Measurements from ENCODE around the gene PTPMT1. TPM values are rescaled to one million over a fixed set of nuclear protein-coding genes. Genes with fewer than 3 reads are reported as not detected.
A peak's percentile ranks its signal among the peaks of the same experiment; 100 is the strongest.

PTPMT1 gene
- total and polyA plus RNA-seq, 10 donors, result 26.1 to 101 (median 44.2) TPM

GRCh38 chr11:47578524-47579494, 13.4 kb downstream of the PTPMT1 start, which contains the start of the genes KBTBD4 and NDUFS3:
Gene KBTBD4, minus strand, starts transcription at chr11:47578970. Its CDS starts 19 bp downstream, at chr11:47578951.
Gene NDUFS3, plus strand, starts transcription at chr11:47579074. Its CDS starts 18 bp downstream, at chr11:47579092.
- H3K4me1 ChIP-seq, result peaks cover 19 to 63% (median 41%) of the 10 kb centered on the region in 6 donors
- H3K36me3 ChIP-seq, result peaks cover 7 to 77% (median 61%) of the 10 kb centered on the region in 6 donors
- H3K9me3 ChIP-seq, result no peaks in the 10 kb centered on the region
- peak; percentile 95 for DNase-seq
- H3K27ac ChIP-seq, result peak within 1 kb of the TSS; percentile 79 to 94 (median 90)
- WGBS, 5 donors, result 0 to 1% (median 1%) methylated on average over 48 to 72 of the region's 72 CpGs
- intact Hi-C loops (cut with DNase I; ENCODE audit: low total_unique reads), result no loop called here
- TF ChIP-seq POLR2A (IDR thresholded peaks at IDR 0.05) (peak in 1 of 3 donors; percentile 74), POLR2AphosphoS5 (IDR thresholded peaks at IDR 0.05) (peak; percentile 95 to 97 (median 96))
- TF ChIP-seq, protein P1, sequence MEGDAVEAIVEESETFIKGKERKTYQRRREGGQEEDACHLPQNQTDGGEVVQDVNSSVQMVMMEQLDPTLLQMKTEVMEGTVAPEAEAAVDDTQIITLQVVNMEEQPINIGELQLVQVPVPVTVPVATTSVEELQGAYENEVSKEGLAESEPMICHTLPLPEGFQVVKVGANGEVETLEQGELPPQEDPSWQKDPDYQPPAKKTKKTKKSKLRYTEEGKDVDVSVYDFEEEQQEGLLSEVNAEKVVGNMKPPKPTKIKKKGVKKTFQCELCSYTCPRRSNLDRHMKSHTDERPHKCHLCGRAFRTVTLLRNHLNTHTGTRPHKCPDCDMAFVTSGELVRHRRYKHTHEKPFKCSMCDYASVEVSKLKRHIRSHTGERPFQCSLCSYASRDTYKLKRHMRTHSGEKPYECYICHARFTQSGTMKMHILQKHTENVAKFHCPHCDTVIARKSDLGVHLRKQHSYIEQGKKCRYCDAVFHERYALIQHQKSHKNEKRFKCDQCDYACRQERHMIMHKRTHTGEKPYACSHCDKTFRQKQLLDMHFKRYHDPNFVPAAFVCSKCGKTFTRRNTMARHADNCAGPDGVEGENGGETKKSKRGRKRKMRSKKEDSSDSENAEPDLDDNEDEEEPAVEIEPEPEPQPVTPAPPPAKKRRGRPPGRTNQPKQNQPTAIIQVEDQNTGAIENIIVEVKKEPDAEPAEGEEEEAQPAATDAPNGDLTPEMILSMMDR (IDR thresholded peaks at IDR 0.05 in 8 of 11, conservative IDR thresholded peaks at IDR 0.05 in 3 of 11), result peak in 2 of 11 experiments; percentile 17 to 21
- no peaks in the 10 kb centered on the region for H3K27me3 ChIP-seq (replicated peaks in 1 of 7)
- H3K4me3 ChIP-seq, result peak within 1 kb of the TSS; percentile 82 to 98 (median 94)

DNA sequence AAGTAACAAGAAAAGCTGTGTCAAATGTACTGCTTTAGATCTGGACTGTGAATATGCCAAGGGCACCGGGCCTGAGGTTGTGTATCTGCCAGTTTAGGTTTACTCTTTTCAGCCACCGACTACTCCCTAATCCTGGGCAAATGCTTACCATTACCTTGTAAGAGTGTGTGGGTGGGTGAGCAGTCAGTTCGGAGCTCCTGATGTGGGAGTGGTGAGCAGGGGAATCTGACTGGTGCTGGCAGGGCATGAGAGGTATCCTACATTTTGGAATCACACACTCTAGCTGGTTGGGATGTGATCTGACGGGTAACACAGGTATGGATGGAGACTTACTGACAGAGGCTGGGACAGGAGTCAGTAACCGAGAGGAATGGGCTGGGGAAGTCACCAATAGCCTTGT, 18.4 kb downstream of the PTPMT1 start:
- Histone ChIP-seq H3K27me3 (replicated peaks in 1 of 7) (no peaks in the 10 kb centered on the region), H3K36me3 (peaks cover 7 to 65% (median 48%) of the 10 kb centered on the region in 6 donors), H3K4me1 (peaks cover 6 to 33% (median 18%) of the 10 kb centered on the region in 6 donors), H3K4me3 (no peak overlapping the region), H3K27ac (no peak overlapping the region), H3K9me3 (no peaks in the 10 kb centered on the region)
- intact Hi-C loops (cut with DNase I; ENCODE audit: low total_unique reads), result no loop called here
- 91 to 98% (median 94%) methylated on average over 5 of the region's 5 CpGs for WGBS, 5 donors
- no peak for TF ChIP-seq POLR2A (IDR thresholded peaks at IDR 0.05)
- TF ChIP-seq POLR2AphosphoS5 (IDR thresholded peaks at IDR 0.05), result no peak
- TF ChIP-seq, protein P1 (IDR thresholded peaks at IDR 0.05 in 8 of 11, conservative IDR thresholded peaks at IDR 0.05 in 3 of 11), result no peak
- peak; percentile 5 for DNase-seq

DNA sequence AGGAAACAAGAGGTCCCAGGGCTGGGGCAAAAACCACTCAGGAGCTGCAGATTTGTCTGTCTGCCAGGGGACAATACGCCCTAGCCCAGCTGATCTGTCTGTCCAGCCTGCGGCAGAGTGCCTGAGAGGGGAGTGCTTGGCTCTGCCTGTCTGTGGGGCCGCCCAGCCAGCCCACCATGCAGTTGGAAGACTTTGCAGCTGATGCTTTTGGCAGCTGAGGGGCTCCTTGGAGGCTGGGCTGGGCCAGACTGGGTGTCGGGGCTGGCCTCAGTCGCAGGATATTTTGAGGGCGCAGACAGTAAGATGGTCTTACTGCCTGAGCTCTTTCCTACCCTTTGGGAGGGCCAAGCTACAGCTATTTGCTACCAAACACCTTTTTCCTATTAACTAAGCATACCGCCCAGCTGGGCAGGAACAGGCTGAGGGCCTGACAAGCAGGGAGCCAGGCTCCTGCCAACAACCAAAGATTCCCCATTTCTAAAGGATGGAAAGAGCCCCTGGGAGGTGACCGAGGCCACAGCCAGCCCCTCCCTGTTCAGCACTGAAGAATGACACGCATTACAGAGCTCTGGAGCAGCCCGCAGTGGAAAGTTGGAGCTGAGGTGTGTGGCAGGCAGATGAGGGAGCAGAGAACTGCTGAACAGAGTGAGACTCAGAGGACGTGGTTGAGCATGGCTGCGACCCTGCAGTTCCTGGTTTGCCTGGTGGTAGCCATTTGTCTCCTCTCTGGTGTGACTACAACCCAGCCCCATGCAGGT, 20.9 kb downstream of the PTPMT1 start, which contains the start of gene FAM180B:
Gene FAM180B, plus strand, starts transcription at position 581 of the 758 bp plus-strand sequence. Its CDS starts 91 bp downstream, at position 672.
- Histone ChIP-seq H3K4me3 (no peak within 1 kb of the TSS), H3K4me1 (peaks cover 0 to 14% (median 0%) of the 10 kb centered on the region in 6 donors), H3K27me3 (replicated peaks in 1 of 7) (peaks cover 0 to 16% (median 0%) of the 10 kb centered on the region in 7 donors), H3K9me3 (no peaks in the 10 kb centered on the region), H3K36me3 (peaks cover 7 to 53% (median 40%) of the 10 kb centered on the region in 6 donors), H3K27ac (no peak within 1 kb of the TSS)
- peak; percentile 61 for DNase-seq
- intact Hi-C loops (cut with DNase I; ENCODE audit: low total_unique reads), result no loop called here
- WGBS, 5 donors, result 82 to 88% (median 86%) methylated on average over 10 to 12 of the region's 12 CpGs
- TF ChIP-seq, protein P1 (IDR thresholded peaks at IDR 0.05 in 8 of 11, conservative IDR thresholded peaks at IDR 0.05 in 3 of 11), result no peak
- TF ChIP-seq POLR2AphosphoS5 (IDR thresholded peaks at IDR 0.05), result no peak
- TF ChIP-seq POLR2A (IDR thresholded peaks at IDR 0.05), result no peak
